HG02852 (cell line): ENCODE measurements around the gene HMCN1.

ENCODE experiments used
- ATAC-seq: cut with Tn5 transposase; IDR thresholded peaks from one replicate; pipeline ENCODE4 v1.9.1; 2021; ENCODE audit warnings: mild to moderate bottlenecking, moderate library complexity; ENCODE audit not compliant: unreplicated experiment

Gene HMCN1

GRCh38 chr1:185957441-185958363 lies 223.5 kb downstream of the HMCN1 start:
- no peak for ATAC-seq

GRCh38 chr1:185960422-185961321 lies 226.5 kb downstream of the HMCN1 start:
- no peak for ATAC-seq

GRCh38 chr1:185961664-185962063 lies 227.5 kb downstream of the HMCN1 start:
- no peak for ATAC-seq

- ATAC-seq = no peak
Measured at GRCh38 chr1:185964946-185965345, 230.8 kb downstream of the HMCN1 start.

- ATAC-seq = no peak
Measured at GRCh38 chr1:185965870-185966269, 231.7 kb downstream of the HMCN1 start.

GRCh38 chr1:185966471-185966870 lies 232.3 kb downstream of the HMCN1 start:
- no peak for ATAC-seq

GRCh38 chr1:185969028-185969427 lies 234.8 kb downstream of the HMCN1 start:
- ATAC-seq = no peak

GRCh38 chr1:185969524-185969991 lies 235.4 kb downstream of the HMCN1 start:
- no peak for ATAC-seq

- ATAC-seq = no peak
Measured at GRCh38 chr1:185971688-185972087, 237.5 kb downstream of the HMCN1 start.

GRCh38 chr1:185972096-185972850 lies 238.1 kb downstream of the HMCN1 start:
- no peak for ATAC-seq

GRCh38 chr1:185973645-185974044 lies 239.5 kb downstream of the HMCN1 start:
- no peak for ATAC-seq

GRCh38 chr1:185974367-185975170 lies 240.4 kb downstream of the HMCN1 start:
- ATAC-seq = no peak

GRCh38 chr1:185980891-185981290 lies 246.7 kb downstream of the HMCN1 start:
- ATAC-seq = no peak

- ATAC-seq = no peak
Measured at GRCh38 chr1:185984113-185984836, 250.1 kb downstream of the HMCN1 start.

GRCh38 chr1:185987611-185988321 lies 253.6 kb downstream of the HMCN1 start:
- no peak for ATAC-seq

- no peak for ATAC-seq
Measured at GRCh38 chr1:185990565-185990964, 256.4 kb downstream of the HMCN1 start.

- ATAC-seq = no peak
Measured at GRCh38 chr1:185991266-185991665, 257.1 kb downstream of the HMCN1 start.

GRCh38 chr1:185996211-185996610 lies 262.0 kb downstream of the HMCN1 start:
- no peak for ATAC-seq

GRCh38 chr1:185998391-185998790 lies 264.2 kb downstream of the HMCN1 start:
- no peak for ATAC-seq
